Thoracic aorta (tissue), 2 donors: Measurements from ENCODE around the gene BICDL1. TPM values are rescaled to one million over a fixed set of nuclear protein-coding genes. Genes with fewer than 3 reads are reported as not detected.

Experiments
- ATAC-seq: fragments of 150-250 bp; one replicate; pipeline ENCODE4 v1.8.0; 2017; ENCODE audit warnings: low read depth; ENCODE audit not compliant: insufficient number of reproducible peaks, low FRiP score
- DNase-seq: peaks from one replicate; pipeline ENCODE4 v3.0.0-alpha.2; 2020; ENCODE audit warnings: low spot score
- H3K27ac ChIP-seq, 2 donors: fragments of 200-600 bp; sonication (generic); 1 replicate in 1 of 2; 2 replicates in 1 of 2; pipeline ENCODE4 v1.5.1; 2016; ENCODE audit warnings: mild to moderate bottlenecking in 2 of 2, moderate library complexity in 2 of 2
- H3K27me3 ChIP-seq: fragments of 200-600 bp; sonication (generic); replicated peaks from 2 replicates; pipeline ENCODE4 v1.6.0; 2016; ENCODE audit warnings: mild to moderate bottlenecking; ENCODE audit not compliant: insufficient read depth
- H3K36me3 ChIP-seq: fragments of 200-600 bp; sonication (generic); one replicate; pipeline ENCODE4 v1.5.1; 2016
- H3K4me1 ChIP-seq, 2 donors: fragments of 200-600 bp; sonication (generic); 1 replicate in 1 of 2; 2 replicates in 1 of 2; pipeline versions ENCODE4 v1.5.1 to v1.6.0; 2016; ENCODE audit warnings: low read depth in 2 of 2, mild to moderate bottlenecking in 1 of 2; ENCODE audit not compliant: control insufficient read depth in 1 of 2
- H3K4me3 ChIP-seq: fragments of 200-600 bp; sonication (generic); 2 replicates; pipeline ENCODE4 v1.5.1; 2016; ENCODE audit warnings: mild to moderate bottlenecking
- H3K9me3 ChIP-seq: fragments of 200-600 bp; sonication (generic); 2 replicates; pipeline ENCODE4 v1.5.1; 2016
- CTCF ChIP-seq: fragments of 200-600 bp; sonication (generic); IDR thresholded peaks from one replicate; pipeline ENCODE4 v1.5.1; 2019; ENCODE audit warnings: antibody characterized with exemption
- total RNA-seq, 2 donors: library from RNA; depleted of rRNA; stranded (reverse); fragments of >200 nt; gene quantifications; one replicate each; pipeline versions ENCODE4 v1.1.0 to v1.2.3, GENCODE V29; 2016

The BICDL1 gene
- total RNA-seq, 2 donors from 2014 or later = 0.68 to 4.4 TPM

GRCh38 chr12:120092551-120093335, 103.7 kb downstream of the BICDL1 start:
- no peak for TF ChIP-seq CTCF
- ATAC-seq (no peak), DNase-seq (no peak)
- peaks cover 0 to 2% of the 10 kb centered on the region in 2 donors for H3K4me1 ChIP-seq
- H3K27ac ChIP-seq = no peak overlapping the region
- no peaks in the 10 kb centered on the region for H3K27me3 ChIP-seq
- H3K36me3 ChIP-seq = peaks cover 33% of the 10 kb centered on the region
- H3K9me3 ChIP-seq = no peaks in the 10 kb centered on the region
- no peak overlapping the region for H3K4me3 ChIP-seq

- Histone ChIP-seq H3K4me3 (no peak overlapping the region), H3K27ac (no peak overlapping the region), H3K4me1 (no peaks in the 10 kb centered on the region), H3K27me3 (no peaks in the 10 kb centered on the region), H3K36me3 (peaks cover 36% of the 10 kb centered on the region), H3K9me3 (no peaks in the 10 kb centered on the region)
- no peak for DNase-seq
- no peak for TF ChIP-seq CTCF
- no peak for ATAC-seq
Measured at GRCh38 chr12:120093336-120093591, 104.2 kb downstream of the BICDL1 start.

- Histone ChIP-seq H3K36me3 (peaks cover 41% of the 10 kb centered on the region), H3K4me1 (no peaks in the 10 kb centered on the region), H3K27me3 (no peaks in the 10 kb centered on the region), H3K27ac (no peak overlapping the region), H3K4me3 (no peak overlapping the region), H3K9me3 (no peaks in the 10 kb centered on the region)
- ATAC-seq = no peak
- DNase-seq = no peak
- TF ChIP-seq CTCF = no peak
Measured at GRCh38 chr12:120093592-120094355, 104.7 kb downstream of the BICDL1 start.

GRCh38 chr12:120094485-120094884, 105.4 kb downstream of the BICDL1 start:
- DNase-seq = no peak
- H3K4me3 ChIP-seq = no peak overlapping the region
- TF ChIP-seq CTCF = no peak
- no peaks in the 10 kb centered on the region for H3K27me3 ChIP-seq
- H3K27ac ChIP-seq = no peak overlapping the region
- H3K36me3 ChIP-seq = peaks cover 46% of the 10 kb centered on the region
- H3K9me3 ChIP-seq = no peaks in the 10 kb centered on the region
- no peak for ATAC-seq
- no peaks in the 10 kb centered on the region for H3K4me1 ChIP-seq

GRCh38 chr12:120095331-120095730, 106.3 kb downstream of the BICDL1 start:
- Histone ChIP-seq H3K4me3 (no peak overlapping the region), H3K4me1 (peaks cover 0 to 5% of the 10 kb centered on the region in 2 donors), H3K9me3 (no peaks in the 10 kb centered on the region), H3K27ac (no peak overlapping the region), H3K36me3 (peaks cover 46% of the 10 kb centered on the region), H3K27me3 (no peaks in the 10 kb centered on the region)
- DNase-seq = no peak
- no peak for ATAC-seq
- TF ChIP-seq CTCF = no peak
